Type B pancreatic cell (in vitro differentiated cells): ENCODE data around the gene UROC1. TPM values are rescaled to one million over a fixed set of nuclear protein-coding genes. Genes with fewer than 3 reads are reported as not detected.

ENCODE experiments used
- DNase-seq: peaks from one replicate; pipeline ENCODE4 v3.0.0; 2021; ENCODE audit warnings: mixed read lengths; ENCODE audit not compliant: unreplicated experiment; ENCODE audit errors: extremely low spot score
- H3K27ac Mint-ChIP-seq: 2 replicates; pipeline ENCODE4 v1.8.0; 2021; ENCODE audit warnings: mild to moderate bottlenecking, mixed read lengths
- H3K27me3 Mint-ChIP-seq: 2 replicates; pipeline ENCODE4 v1.8.0; 2021; ENCODE audit warnings: mixed read lengths
- H3K36me3 Mint-ChIP-seq: 2 replicates; pipeline ENCODE4 v1.8.0; 2021; ENCODE audit warnings: mixed read lengths
- H3K4me1 Mint-ChIP-seq: one replicate; pipeline ENCODE4 v1.8.0; 2021; ENCODE audit warnings: mixed read lengths; ENCODE audit not compliant: unreplicated experiment
- H3K4me3 Mint-ChIP-seq: 2 replicates; pipeline ENCODE4 v1.8.0; 2021; ENCODE audit warnings: mild to moderate bottlenecking, mixed read lengths
- H3K9me3 Mint-ChIP-seq: 2 replicates; pipeline ENCODE4 v1.8.0; 2021; ENCODE audit warnings: mixed read lengths
- total RNA-seq: library from RNA; stranded (reverse); gene quantifications from 2 replicates; pipeline ENCODE4 v1.2.1, GENCODE V29; 2021; ENCODE audit warnings: low replicate concordance
- TF ChIP-seq, protein P1 (sequence below): fragments of 200-600 bp; sonication (generic); conservative IDR thresholded peaks from 2 replicates; pipeline ENCODE4 v1.5.0; 2021; ENCODE audit warnings: antibody characterized with exemption, mild to moderate bottlenecking

UROC1 gene
- total RNA-seq, 1 donor from 2014 or later = not detected

DNA sequence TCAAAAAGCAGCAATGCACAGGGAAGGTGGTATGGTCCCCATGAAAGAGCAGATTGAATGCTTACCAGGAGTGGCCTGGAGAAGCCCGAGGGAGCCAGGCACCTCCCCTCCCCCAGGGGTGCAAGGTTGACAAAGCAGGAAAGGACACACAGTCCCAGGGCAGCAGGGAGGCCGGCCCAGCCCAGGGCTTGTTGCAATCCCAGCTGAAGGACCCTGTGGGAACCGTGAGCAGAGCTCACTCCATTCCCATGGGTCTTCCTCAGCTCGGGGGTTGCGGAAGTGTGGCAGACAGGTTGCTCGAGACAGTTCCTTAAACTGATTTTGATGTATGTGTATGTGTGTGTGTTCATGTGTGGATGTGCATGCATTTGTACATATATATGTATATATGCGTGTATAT is 15.8 kb downstream of the UROC1 start:
- Mint-ChIP-seq H3K4me3 (no peak overlapping the region), H3K27ac (no peak overlapping the region), H3K36me3 (no peaks in the 10 kb centered on the region), H3K27me3 (peaks cover 18% of the 10 kb centered on the region), H3K4me1 (no peaks in the 10 kb centered on the region), H3K9me3 (no peaks in the 10 kb centered on the region)
- no peak for DNase-seq
- TF ChIP-seq, protein P1, sequence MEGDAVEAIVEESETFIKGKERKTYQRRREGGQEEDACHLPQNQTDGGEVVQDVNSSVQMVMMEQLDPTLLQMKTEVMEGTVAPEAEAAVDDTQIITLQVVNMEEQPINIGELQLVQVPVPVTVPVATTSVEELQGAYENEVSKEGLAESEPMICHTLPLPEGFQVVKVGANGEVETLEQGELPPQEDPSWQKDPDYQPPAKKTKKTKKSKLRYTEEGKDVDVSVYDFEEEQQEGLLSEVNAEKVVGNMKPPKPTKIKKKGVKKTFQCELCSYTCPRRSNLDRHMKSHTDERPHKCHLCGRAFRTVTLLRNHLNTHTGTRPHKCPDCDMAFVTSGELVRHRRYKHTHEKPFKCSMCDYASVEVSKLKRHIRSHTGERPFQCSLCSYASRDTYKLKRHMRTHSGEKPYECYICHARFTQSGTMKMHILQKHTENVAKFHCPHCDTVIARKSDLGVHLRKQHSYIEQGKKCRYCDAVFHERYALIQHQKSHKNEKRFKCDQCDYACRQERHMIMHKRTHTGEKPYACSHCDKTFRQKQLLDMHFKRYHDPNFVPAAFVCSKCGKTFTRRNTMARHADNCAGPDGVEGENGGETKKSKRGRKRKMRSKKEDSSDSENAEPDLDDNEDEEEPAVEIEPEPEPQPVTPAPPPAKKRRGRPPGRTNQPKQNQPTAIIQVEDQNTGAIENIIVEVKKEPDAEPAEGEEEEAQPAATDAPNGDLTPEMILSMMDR = no peak

DNA sequence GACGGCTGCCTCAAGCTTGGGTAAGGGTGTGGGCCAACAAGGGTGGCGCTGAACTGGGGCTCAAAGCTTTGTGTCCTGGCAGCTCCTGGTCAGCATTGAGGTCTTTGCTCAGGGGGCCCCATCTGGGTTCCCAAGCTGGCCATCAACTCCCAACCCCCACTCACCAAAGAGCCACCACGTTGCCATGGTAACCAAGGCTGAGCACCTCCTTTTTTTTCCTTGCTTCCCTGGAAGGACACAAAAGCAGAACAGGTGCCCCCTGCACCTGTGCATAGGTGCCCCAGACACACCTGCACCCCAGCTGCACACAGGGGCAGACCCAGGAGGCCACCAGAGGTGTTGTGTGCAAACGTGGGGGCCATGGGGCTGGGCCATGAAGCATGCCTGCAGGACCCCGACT is 16.5 kb downstream of the UROC1 start:
- Mint-ChIP-seq H3K4me1 (no peaks in the 10 kb centered on the region), H3K27me3 (peaks cover 15% of the 10 kb centered on the region), H3K9me3 (no peaks in the 10 kb centered on the region), H3K27ac (no peak overlapping the region), H3K36me3 (no peaks in the 10 kb centered on the region), H3K4me3 (no peak overlapping the region)
- no peak for DNase-seq
- TF ChIP-seq, protein P1 = no peak

DNA sequence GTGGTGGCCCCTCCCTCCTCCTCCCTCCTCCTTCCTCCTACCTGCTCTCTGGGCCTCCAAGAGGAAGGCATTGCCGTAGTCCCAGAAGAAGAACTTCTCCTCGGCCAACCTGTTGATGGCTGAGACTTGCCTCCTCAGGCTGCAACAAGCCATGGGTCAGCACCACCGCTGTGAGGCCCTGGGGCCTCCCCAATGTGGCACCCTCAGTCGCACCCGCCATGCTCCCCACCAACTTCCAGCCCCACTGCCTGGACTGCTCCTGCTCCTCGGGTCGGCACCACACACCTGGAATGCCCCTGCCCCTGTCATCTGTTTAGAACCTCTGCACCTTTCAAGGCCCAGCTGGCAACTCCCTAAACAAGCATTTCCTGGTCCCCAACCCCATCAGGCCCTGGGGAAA is 17.6 kb downstream of the UROC1 start:
- H3K36me3 Mint-ChIP-seq = no peaks in the 10 kb centered on the region

DNA sequence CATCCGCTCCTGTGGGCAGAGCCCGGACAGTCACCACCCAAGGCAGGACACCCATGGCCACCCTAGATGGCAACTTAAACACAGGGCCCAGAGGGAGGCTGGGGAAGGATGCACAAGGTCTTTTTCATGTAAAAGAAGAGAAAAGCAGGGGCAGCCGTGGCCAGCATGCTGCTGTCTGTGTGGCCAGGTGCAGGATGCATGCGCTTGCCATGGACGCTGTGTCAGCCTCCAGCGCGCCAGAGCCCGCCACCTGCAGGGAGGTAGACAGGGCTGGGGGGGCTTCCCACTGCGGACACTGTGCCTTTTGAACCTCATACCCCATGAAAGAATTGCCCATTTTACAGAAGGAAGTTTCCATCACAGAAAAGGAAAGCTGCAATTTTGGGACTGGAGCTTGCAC is 18.2 kb downstream of the UROC1 start:
- TF ChIP-seq, protein P1 = no peak
- Mint-ChIP-seq H3K4me1 (no peaks in the 10 kb centered on the region), H3K4me3 (no peak overlapping the region), H3K27ac (no peak overlapping the region), H3K9me3 (no peaks in the 10 kb centered on the region), H3K36me3 (no peaks in the 10 kb centered on the region), H3K27me3 (peaks cover 7% of the 10 kb centered on the region)
- DNase-seq = no peak

More for the DNA sequence above, 17.6 kb downstream of the UROC1 start:
- TF ChIP-seq, protein P1 = no peak
- Mint-ChIP-seq H3K27me3 (peaks cover 11% of the 10 kb centered on the region), H3K27ac (no peak overlapping the region), H3K4me3 (no peak overlapping the region), H3K4me1 (no peaks in the 10 kb centered on the region), H3K9me3 (no peaks in the 10 kb centered on the region)
- no peak for DNase-seq

DNA sequence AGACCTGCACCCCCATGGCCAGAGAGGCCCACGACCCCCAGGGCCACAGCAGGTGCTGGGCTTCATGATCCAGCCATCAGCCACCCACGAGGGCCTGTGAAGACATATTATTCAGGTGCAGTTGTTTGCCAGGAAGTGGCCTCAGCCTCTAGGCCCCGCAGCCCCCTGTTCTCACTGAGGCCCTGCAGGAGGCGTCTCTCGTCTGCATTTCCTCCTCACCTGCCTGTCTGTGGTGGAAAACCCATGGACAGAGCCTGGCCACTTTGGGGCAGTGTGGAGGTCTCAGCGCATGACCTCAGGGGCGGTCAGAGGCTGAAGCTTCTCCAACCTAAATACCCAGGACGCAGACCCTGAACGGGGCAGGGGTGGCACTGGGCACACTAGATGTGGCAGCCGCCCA is 18.6 kb downstream of the UROC1 start:
- TF ChIP-seq, protein P1 = no peak
- Mint-ChIP-seq H3K27ac (no peak overlapping the region), H3K27me3 (peaks cover 3% of the 10 kb centered on the region), H3K9me3 (no peaks in the 10 kb centered on the region), H3K36me3 (no peaks in the 10 kb centered on the region), H3K4me3 (no peak overlapping the region), H3K4me1 (no peaks in the 10 kb centered on the region)
- DNase-seq = no peak

DNA sequence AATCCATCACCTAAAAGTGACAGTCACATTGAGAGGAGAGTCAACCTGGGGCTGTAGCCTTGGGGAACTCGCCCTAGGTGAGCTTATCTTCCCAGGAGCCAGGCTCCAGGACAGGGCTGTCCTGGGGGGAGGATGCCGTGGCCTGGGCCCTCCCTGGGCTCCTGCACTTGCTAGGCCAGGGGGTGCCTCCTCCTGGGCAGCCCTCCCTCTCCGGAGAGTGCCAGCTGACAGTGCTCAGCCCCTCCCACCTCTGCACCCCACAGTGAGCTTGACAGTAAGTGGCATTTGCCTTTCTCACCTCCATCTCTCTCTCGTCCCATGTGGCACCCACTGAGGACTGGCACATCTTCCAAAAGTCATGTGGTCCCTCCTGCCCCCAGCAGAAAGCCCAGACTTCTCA is 19.1 kb downstream of the UROC1 start:
- no peak for DNase-seq
- Mint-ChIP-seq H3K36me3 (no peaks in the 10 kb centered on the region), H3K4me1 (no peaks in the 10 kb centered on the region), H3K27me3 (peaks cover 3% of the 10 kb centered on the region), H3K27ac (no peak overlapping the region), H3K4me3 (no peak overlapping the region), H3K9me3 (no peaks in the 10 kb centered on the region)
- TF ChIP-seq, protein P1 = no peak
